HEK293T (cell line): ENCODE measurements around the gene CAMK1.

Source experiments
- BHLHE40 ChIP-seq: fragments of 450-650 bp; IDR thresholded peaks from 2 replicates; pipeline ENCODE4 v1.6.1; 2016; ENCODE audit warnings: mild to moderate bottlenecking, moderate library complexity, borderline replicate concordance
- CTBP1 ChIP-seq: fragments of 450-650 bp; IDR thresholded peaks from 2 replicates; pipeline ENCODE4 v1.6.1; 2016; ENCODE audit warnings: borderline replicate concordance
- FOXA1 ChIP-seq: fragments of 450-650 bp; IDR thresholded peaks from 2 replicates; pipeline ENCODE4 v1.6.1; 2016; ENCODE audit warnings: mild to moderate bottlenecking
- FOXM1 ChIP-seq: fragments of 450-650 bp; IDR thresholded peaks from 2 replicates; pipeline ENCODE4 v1.6.1; 2017; ENCODE audit warnings: mild to moderate bottlenecking, borderline replicate concordance
- HDGF ChIP-seq: fragments of 450-650 bp; IDR thresholded peaks from 2 replicates; pipeline ENCODE4 v1.6.1; 2017; ENCODE audit warnings: antibody characterized with exemption, borderline replicate concordance
- L3MBTL2 ChIP-seq: fragments of 450-650 bp; conservative IDR thresholded peaks from 2 replicates; pipeline ENCODE4 v1.6.1; 2016; ENCODE audit warnings: mild to moderate bottlenecking
- LEF1 ChIP-seq: fragments of 450-650 bp; IDR thresholded peaks from 2 replicates; pipeline ENCODE4 v1.6.1; 2017; ENCODE audit warnings: mild to moderate bottlenecking, borderline replicate concordance
- NFRKB ChIP-seq: fragments of 450-650 bp; IDR thresholded peaks from 2 replicates; pipeline ENCODE4 v1.6.1; 2016; ENCODE audit warnings: mild to moderate bottlenecking, moderate library complexity
- PKNOX1 ChIP-seq: fragments of 450-650 bp; IDR thresholded peaks from 2 replicates; pipeline ENCODE4 v1.6.1; 2016
- SP1 ChIP-seq: fragments of 450-650 bp; IDR thresholded peaks from 2 replicates; pipeline ENCODE4 v1.6.1; 2017
- SUZ12 ChIP-seq: fragments of 450-650 bp; IDR thresholded peaks from 2 replicates; pipeline ENCODE4 v1.6.1; 2016; ENCODE audit warnings: mild to moderate bottlenecking

GRCh38 chr3:9747267-9747666 lies 22.5 kb downstream of the CAMK1 start:
- TF ChIP-seq HDGF (no peak), FOXM1 (no peak), SUZ12 (no peak), PKNOX1 (no peak), L3MBTL2 (no peak), NFRKB (no peak), SP1 (no peak), FOXA1 (no peak), LEF1 (no peak), BHLHE40 (no peak), CTBP1 (no peak)
